HepG2 (cell line): ENCODE measurements around the gene NPHP4.

Experiments
- REPIN1 ChIP-seq: sonication (generic); formaldehyde crosslinking; IDR thresholded peaks from 2 replicates; pipeline ENCODE4 v1.8.0; 2022; ENCODE audit warnings: missing genetic modification reagents, low read depth, mild to moderate bottlenecking, borderline replicate concordance
- TF ChIP-seq, protein P1 (sequence below): sonication (generic); formaldehyde crosslinking; IDR thresholded peaks from 2 replicates; pipeline ENCODE4 v1.8.1; 2023; ENCODE audit warnings: mild to moderate bottlenecking, missing genetic modification reagents

DNA sequence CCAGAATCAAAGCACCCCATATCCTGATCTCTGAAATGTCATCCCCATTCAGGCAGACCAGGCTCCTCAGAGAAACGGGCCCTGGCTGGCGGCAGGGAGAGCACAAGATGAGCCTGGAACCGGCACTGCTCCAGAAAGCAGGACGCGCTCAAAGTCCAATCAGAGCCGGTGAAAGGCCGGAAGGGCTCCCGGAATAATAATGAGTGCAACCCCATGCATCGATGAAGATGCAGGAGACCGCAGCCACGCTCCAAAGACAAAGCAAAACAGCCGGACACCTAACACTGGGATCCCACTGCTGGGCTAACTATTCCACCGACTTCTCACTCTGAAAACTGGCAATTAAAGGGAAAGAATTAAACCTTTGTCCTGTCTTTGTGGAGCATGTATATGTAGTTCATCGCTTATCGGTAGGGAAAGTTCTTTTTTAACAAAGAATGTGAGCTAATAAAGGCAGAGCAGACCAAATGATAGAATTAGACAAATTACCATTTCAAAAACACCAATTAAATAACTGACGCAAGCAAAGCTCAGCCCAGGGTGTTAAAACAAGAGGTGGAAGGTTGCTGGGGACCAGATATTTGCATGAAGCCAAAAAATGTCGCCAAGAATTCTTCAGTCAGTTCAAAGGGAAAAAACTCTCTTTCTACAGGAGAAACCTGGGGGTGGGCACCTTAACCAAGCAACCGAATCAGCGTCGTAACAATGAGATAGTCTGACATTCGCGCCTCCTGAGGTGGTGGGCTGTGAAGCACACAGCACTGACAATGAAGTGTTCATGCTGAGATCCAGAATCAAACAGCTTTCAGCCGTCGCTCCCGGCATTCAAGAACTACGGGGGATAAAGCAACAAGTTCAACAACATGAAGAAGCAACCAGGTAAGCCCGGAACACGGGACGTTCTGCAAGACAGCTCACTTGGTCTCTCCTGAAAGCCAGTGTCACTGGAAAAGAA, 95.2 kb downstream of the NPHP4 start:
- TF ChIP-seq, protein P1, sequence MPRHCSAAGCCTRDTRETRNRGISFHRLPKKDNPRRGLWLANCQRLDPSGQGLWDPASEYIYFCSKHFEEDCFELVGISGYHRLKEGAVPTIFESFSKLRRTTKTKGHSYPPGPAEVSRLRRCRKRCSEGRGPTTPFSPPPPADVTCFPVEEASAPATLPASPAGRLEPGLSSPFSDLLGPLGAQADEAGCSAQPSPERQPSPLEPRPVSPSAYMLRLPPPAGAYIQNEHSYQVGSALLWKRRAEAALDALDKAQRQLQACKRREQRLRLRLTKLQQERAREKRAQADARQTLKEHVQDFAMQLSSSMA (CRISPR knock-in tag), result no peak
- no peak for TF ChIP-seq REPIN1 (CRISPR knock-in tag)
